VCaP (cell line): ENCODE data around the gene OR3A3.
"Not testable (repeated sequence)": the region's sequence is repeated elsewhere in the genome, so short reads cannot be mapped to it uniquely, and the experiment has no call there.

Experiments used
- H3K27ac ChIP-seq: fragments of 450-650 bp; 2 replicates; pipeline ENCODE4 v1.5.1; 2017
- TF ChIP-seq, protein P1 (sequence below): fragments of 450-650 bp; conservative IDR thresholded peaks from 2 replicates; pipeline ENCODE4 v1.5.1; 2017; ENCODE audit warnings: mild to moderate bottlenecking, moderate library complexity

OR3A3 gene

DNA sequence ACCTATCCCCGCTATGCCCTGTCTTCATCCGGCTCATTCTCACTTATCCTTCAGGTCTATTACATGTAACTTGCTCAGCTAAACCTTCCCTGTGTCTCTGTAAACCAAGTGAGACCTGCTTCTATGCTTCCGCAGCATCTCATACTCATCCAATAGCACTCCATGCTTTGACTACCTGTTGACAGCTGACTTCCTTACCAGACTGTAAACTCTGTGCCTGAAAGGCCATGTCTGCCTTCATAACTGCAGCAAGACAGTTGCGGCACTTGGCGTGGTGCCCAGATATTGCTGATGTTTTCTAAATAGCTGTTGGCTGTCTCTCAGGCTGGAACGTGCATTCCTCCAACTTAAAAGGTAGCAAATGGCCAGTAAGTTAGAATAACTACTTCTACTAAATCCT, 11.1 kb upstream of the OR3A3 start:
- H3K27ac ChIP-seq: no peak overlapping the region
- TF ChIP-seq, protein P1, sequence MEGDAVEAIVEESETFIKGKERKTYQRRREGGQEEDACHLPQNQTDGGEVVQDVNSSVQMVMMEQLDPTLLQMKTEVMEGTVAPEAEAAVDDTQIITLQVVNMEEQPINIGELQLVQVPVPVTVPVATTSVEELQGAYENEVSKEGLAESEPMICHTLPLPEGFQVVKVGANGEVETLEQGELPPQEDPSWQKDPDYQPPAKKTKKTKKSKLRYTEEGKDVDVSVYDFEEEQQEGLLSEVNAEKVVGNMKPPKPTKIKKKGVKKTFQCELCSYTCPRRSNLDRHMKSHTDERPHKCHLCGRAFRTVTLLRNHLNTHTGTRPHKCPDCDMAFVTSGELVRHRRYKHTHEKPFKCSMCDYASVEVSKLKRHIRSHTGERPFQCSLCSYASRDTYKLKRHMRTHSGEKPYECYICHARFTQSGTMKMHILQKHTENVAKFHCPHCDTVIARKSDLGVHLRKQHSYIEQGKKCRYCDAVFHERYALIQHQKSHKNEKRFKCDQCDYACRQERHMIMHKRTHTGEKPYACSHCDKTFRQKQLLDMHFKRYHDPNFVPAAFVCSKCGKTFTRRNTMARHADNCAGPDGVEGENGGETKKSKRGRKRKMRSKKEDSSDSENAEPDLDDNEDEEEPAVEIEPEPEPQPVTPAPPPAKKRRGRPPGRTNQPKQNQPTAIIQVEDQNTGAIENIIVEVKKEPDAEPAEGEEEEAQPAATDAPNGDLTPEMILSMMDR: no peak

DNA sequence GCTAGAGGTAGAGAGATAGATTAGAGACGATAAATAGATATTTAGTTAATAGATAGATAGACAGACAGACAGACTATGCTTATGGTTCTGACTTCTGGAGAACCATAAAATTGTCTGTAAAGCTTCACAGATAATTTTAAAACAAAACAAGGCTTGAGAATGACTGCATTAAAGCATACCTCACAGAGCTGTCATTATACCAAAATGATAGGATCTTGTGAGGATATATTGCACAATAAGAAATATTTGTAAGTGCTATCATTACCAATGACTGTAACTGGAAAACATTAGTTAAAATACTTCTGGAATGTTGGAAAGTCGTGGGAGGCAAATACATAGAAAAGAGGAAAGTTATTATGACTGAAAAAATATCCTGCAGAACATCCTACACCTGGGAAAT, 9.4 kb upstream of the OR3A3 start:
- H3K27ac ChIP-seq: no peak overlapping the region
- TF ChIP-seq, protein P1: no peak

DNA sequence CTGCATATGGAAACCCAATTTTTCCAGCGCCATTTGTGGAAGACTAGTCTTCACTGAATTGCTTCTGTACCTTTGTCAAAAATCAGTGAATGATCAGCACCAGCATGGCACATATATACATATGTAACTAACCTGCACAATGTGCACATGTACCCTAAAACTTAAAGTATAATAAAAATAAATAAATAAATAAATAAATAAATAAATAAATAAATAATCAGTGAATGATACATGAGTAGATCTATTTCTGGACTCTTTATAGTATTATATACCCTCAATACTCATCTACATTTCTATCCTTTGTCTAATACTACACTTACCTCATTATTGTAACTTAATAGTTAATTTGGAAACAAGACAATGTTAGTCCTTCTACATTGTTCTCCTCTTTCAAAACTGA, 7.3 kb upstream of the OR3A3 start:
- not testable (repeated sequence) for H3K27ac ChIP-seq

DNA sequence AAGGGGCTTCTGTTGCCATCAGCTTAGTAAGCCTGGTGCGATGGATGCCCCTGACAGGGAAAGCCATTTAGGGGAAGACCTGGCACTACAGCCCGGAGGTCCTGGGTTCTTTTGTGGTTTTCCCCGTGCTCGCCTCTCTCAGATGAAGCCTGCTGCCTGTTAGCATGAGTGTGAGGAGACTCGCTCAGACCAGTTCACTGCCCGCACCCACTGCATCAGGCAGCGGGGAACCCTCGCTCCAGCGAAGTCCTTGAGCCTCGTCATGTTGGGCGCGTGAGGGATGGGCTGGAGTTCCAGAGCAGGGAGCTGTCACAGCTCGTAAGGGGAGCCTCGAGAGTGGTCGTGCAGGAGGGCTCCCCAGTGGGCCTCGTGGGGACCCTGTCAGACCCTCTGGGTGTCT, 1.0 kb downstream of the OR3A3 start:
- not testable (repeated sequence) for H3K27ac ChIP-seq

DNA sequence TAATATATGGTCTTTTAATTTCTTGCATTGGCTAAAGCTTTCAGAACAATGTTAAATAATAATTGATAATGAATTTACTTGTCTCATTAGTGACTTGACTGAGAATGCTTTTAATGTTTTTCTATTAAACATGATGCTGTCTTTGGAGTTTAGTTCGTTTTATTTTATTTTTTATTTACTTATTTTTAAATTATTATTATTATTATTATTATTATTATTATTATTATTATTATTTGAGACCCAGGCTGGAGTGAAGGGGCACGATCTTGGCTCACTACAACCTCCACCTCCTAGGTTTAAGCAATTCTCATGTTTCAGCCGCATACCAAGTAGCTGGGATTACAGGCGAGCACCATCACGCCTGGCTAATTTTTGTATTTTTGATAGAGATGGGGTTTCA, 4.4 kb downstream of the OR3A3 start:
- no peak overlapping the region for H3K27ac ChIP-seq
- TF ChIP-seq, protein P1: no peak

DNA sequence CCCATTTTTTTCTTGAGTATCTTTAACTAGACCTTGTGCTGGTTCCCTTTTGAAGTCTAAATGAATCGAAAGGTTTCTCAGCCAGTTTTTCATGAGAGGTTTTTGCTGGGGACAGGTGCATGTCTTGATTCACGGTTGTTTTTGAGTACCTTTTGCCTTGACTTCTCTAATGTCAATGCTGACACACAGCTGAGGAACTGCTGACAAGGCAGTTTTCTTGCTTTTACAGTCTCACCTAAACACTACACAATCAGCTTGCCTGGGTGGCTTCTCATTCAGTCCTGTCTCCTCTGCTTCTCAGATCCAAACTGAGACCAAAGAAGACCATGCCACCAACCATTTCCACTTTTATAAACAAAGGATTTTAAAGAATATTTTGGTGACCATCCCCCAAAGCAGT, 7.1 kb downstream of the OR3A3 start:
- TF ChIP-seq, protein P1: no peak
- H3K27ac ChIP-seq: no peak overlapping the region

DNA sequence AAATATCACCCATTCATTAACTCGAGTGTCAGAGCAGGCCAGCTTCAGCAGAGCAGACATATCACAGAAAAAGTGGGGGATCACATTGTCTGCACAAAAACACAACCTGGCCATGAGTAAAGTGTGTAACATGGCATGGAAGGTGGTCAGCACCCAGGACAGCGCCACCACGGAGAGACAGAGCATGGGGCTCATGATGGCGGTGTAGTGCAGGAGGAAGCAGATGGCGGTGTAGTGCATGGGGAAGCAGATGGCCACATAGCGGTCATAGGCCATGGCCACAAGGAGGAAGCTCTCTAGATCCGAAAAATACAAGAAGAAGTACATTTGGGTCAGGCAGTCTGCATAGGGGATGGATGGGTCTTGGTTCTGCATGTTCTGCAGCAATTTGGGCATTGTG, 22.0 kb downstream of the OR3A3 start:
- H3K27ac ChIP-seq: not testable (repeated sequence)

DNA sequence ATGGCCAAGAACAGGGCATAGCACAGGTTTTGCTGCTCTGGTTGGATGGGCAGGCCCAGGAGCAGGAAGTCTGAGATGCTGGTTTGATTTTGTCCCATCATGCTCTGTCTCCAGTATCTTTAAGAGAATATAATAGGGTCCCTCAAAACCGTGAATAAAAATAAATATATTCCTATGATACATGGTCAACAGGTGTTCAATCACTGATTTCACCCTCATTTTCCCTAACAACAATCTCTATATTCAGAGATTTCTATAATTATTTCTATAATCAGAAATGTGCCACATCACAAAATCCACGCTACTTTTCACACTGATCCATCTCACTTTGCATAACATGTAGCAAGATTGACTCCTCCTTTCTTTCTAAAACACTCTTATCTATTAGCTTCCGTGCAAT, 22.6 kb downstream of the OR3A3 start, which contains the start of gene OR1E2:
TSS of gene OR1E2 (minus strand) at position 101 of the 400 bp plus-strand sequence. CDS start at position 101, 0 bp downstream.
- TF ChIP-seq, protein P1: no peak
- no peak within 1 kb of the TSS for H3K27ac ChIP-seq

DNA sequence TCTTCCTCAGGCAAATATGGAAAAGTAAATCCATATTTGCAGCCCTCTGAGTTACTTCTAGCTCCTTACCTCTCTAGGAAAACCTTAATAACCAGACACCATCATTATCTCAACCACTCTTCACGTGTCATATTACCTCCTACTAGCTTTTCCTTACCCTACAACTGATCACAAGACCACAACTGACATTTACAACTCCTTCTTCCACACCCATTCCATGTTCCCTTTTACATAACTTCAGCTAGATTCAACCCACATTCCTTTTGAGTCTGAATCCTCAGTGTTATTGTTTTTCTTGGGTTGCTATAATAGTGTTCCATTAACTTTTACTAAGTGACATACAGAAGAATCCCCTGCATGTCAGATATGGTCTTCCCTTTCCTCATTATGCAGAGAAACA, 27.2 kb downstream of the OR3A3 start:
- H3K27ac ChIP-seq: no peak overlapping the region
- TF ChIP-seq, protein P1: no peak
